ENCODE data around the gene CLEC1B.
"Not testable (repeated sequence)": the region's sequence is repeated elsewhere in the genome, so short reads cannot be mapped to it uniquely, and the experiment has no call there.

Gene CLEC1B

GRCh38 chr12:9999016-9999415 lies at the start of gene CLEC1B:
TSS of gene CLEC1B (minus strand) at chr12:9999121. CDS start at chr12:9999100, 21 bp downstream.
- no peaks in the 10 kb centered on the region for H3K4me1 ChIP-seq (ENCODE audit: insufficient read depth, low read length)
- H3K9me3 ChIP-seq (ENCODE audit: control insufficient read depth, insufficient read depth, low read length): no peaks in the 10 kb centered on the region
- no peak within 1 kb of the TSS for H3K9ac ChIP-seq (ENCODE audit: low read depth, low read length)
- no peaks in the 10 kb centered on the region for H3K36me3 ChIP-seq (ENCODE audit: insufficient read depth, low read length)

- Histone ChIP-seq H3K4me1 (ENCODE audit: insufficient read depth, low read length) (no peaks in the 10 kb centered on the region), H3K9me3 (ENCODE audit: control insufficient read depth, insufficient read depth, low read length) (no peaks in the 10 kb centered on the region), H3K9ac (ENCODE audit: low read depth, low read length) (no peak overlapping the region), H3K36me3 (ENCODE audit: insufficient read depth, low read length) (no peaks in the 10 kb centered on the region)
These were observed 49.6 kb upstream of the CLEC1B start for GRCh38 chr12:10048526-10048925.

GRCh38 chr12:10042167-10042566 lies 43.2 kb upstream of the CLEC1B start:
- H3K4me1 ChIP-seq (ENCODE audit: insufficient read depth, low read length): no peaks in the 10 kb centered on the region
- H3K36me3 ChIP-seq (ENCODE audit: insufficient read depth, low read length): no peaks in the 10 kb centered on the region
- no peak overlapping the region for H3K9ac ChIP-seq (ENCODE audit: low read depth, low read length)
- no peaks in the 10 kb centered on the region for H3K9me3 ChIP-seq (ENCODE audit: control insufficient read depth, insufficient read depth, low read length)

DNA sequence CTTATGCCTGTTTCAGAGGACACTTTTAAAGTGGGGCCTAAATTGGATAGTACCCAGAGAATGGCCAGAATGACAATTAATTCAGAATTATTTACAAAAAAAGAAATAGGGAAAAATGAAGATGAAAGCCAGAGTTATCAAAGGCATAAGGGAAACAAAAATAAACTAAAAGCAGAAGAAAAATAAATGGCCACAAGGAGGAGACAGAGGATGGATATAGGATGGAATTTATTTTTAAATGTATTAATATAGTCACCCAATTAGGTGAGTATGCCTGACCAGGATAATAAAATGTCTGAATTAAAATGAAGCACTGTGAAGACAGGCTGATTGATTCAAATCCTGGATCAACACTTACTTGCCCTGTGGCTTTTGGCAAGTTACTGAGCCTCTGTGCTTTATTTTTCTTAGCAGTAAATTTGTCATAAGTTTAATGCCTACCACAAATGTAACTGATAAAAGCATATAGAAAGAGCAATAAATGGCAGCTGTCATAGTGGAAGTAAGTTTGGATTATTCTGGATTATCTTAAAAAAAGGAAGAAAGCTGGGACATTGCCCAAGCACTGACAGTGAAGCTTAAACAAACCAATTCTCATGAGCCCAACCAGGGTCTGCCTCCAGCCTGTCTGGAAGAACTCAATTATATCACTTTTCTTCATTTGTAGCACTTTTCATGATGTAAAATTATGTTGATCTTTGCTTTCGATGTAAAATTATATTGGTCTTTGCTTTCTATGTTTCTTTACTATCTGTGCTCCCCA lies 35.0 kb upstream of the CLEC1B start:
- no peaks in the 10 kb centered on the region for H3K36me3 ChIP-seq (ENCODE audit: insufficient read depth, low read length)
- H3K9ac ChIP-seq (ENCODE audit: low read depth, low read length): no peak overlapping the region
- H3K4me1 ChIP-seq (ENCODE audit: insufficient read depth, low read length): no peaks in the 10 kb centered on the region
- peaks cover 6% of the 10 kb centered on the region; the same call in 1 of the 2 replicates for H3K9me3 ChIP-seq (ENCODE audit: control insufficient read depth, insufficient read depth, low read length)

- no peak overlapping the region for H3K9ac ChIP-seq (ENCODE audit: low read depth, low read length)
- no peaks in the 10 kb centered on the region for H3K36me3 ChIP-seq (ENCODE audit: insufficient read depth, low read length)
- H3K9me3 ChIP-seq (ENCODE audit: control insufficient read depth, insufficient read depth, low read length): peaks cover 6% of the 10 kb centered on the region; the same call in 1 of the 2 replicates
- no peaks in the 10 kb centered on the region for H3K4me1 ChIP-seq (ENCODE audit: insufficient read depth, low read length)
These were observed 32.9 kb upstream of the CLEC1B start for GRCh38 chr12:10031771-10032175.

DNA sequence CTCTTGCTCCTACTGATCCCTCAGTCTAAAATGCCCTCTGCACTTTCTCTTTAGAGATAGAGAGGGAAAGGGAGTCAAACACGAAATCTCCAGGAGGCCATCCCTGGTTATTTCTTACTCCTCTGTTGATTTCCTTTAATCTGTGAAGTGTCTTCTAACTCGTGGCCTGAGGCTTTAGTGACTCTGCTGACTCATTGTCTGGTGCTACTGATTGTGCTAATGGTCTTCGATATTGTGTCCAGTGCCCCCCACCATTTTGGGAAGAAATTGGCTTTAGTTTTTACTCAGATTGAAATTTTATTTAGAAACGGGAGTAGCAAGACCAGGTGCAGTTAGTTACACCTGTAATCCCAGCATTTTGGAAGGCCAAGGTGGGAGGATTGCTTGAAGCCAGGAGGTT lies 32.4 kb upstream of the CLEC1B start:
- no peak overlapping the region for H3K9ac ChIP-seq (ENCODE audit: low read depth, low read length)

DNA sequence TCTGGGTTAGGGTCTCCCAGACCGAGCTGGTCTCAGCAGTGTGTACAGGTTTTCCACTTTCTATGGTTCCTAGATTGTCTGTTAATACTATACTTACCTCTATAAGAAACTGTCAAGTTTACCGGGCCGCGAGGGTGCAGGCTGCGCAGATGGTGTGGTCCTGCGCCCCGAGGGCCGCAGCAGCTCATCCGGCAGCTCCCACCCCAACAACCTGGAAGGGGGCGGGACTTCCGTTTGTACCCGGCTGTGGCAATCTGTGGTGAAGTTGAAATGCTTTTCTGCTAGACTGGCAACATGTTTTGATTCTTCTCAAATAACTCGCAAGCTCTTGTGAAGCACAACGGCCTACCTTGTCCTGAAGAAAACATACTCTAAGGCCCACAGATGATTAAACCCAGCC lies 31.5 kb upstream of the CLEC1B start, which contains the start of gene CLEC9A:
Gene CLEC9A, plus strand, starts transcription at position 237 of the 400 bp plus-strand sequence. CDS start 22,006 bp downstream, outside the sequence.
- Histone ChIP-seq H3K9ac (ENCODE audit: low read depth, low read length) (no peak within 1 kb of the TSS), H3K9me3 (ENCODE audit: control insufficient read depth, insufficient read depth, low read length) (peaks cover 6% of the 10 kb centered on the region; the same call in 1 of the 2 replicates), H3K4me1 (ENCODE audit: insufficient read depth, low read length) (no peaks in the 10 kb centered on the region), H3K36me3 (ENCODE audit: insufficient read depth, low read length) (no peaks in the 10 kb centered on the region)

More for the DNA sequence above, 32.4 kb upstream of the CLEC1B start:
- Histone ChIP-seq H3K9me3 (ENCODE audit: control insufficient read depth, insufficient read depth, low read length) (peaks cover 6% of the 10 kb centered on the region; the same call in 1 of the 2 replicates), H3K36me3 (ENCODE audit: insufficient read depth, low read length) (no peaks in the 10 kb centered on the region), H3K4me1 (ENCODE audit: insufficient read depth, low read length) (no peaks in the 10 kb centered on the region)

DNA sequence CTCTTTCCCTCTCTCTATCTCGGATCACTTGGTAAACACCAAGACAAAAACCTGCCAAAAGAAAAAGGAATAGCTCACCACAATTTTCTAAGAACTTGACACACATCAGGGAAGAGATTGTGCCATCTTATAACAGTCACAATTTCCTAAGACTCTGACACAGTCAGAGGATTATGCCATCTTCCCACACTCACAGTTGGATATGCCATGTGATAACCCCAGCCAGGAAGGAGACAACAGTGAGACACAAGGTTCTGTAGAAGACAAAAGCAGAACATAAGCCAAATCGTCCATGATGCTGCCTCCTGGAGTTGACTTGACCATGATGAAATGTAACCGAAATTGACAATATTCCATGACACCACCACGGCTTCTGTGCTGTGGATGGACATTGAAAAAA lies 28.8 kb upstream of the CLEC1B start:
- Histone ChIP-seq H3K9me3 (ENCODE audit: control insufficient read depth, insufficient read depth, low read length) (peaks cover 6% of the 10 kb centered on the region; the same call in 1 of the 2 replicates), H3K36me3 (ENCODE audit: insufficient read depth, low read length) (no peaks in the 10 kb centered on the region), H3K9ac (ENCODE audit: low read depth, low read length) (no peak overlapping the region), H3K4me1 (ENCODE audit: insufficient read depth, low read length) (no peaks in the 10 kb centered on the region)

DNA sequence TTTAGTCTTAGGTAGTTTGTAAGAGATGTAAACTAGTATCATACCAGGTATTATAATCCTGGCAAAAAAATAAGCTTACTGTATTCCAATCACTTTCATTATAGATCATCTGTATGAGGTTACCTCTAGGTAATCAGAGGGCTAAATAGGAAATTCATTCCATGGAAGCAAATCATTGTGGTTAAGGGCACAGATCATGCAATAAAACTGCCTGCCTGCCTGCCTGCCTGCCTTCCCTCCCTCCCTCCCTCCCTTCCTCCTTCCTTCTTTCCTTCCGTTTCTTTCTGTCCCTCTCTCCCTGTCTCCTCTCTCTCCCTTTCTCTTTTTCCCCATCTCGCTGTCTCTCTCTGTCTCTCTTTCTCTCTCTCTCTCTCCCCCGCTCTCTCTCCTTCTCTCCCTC lies 28.4 kb upstream of the CLEC1B start:
- Histone ChIP-seq H3K4me1 (ENCODE audit: insufficient read depth, low read length) (no peaks in the 10 kb centered on the region), H3K36me3 (ENCODE audit: insufficient read depth, low read length) (no peaks in the 10 kb centered on the region), H3K9me3 (ENCODE audit: control insufficient read depth, insufficient read depth, low read length) (peaks cover 6% of the 10 kb centered on the region; the same call in 1 of the 2 replicates), H3K9ac (ENCODE audit: low read depth, low read length) (no peak overlapping the region)

GRCh38 chr12:10026666-10027065 lies 27.7 kb upstream of the CLEC1B start:
- not testable (repeated sequence) for H3K9me3 ChIP-seq (ENCODE audit: control insufficient read depth, insufficient read depth, low read length); H3K36me3 ChIP-seq (ENCODE audit: insufficient read depth, low read length); H3K4me1 ChIP-seq (ENCODE audit: insufficient read depth, low read length); H3K9ac ChIP-seq (ENCODE audit: low read depth, low read length)

DNA sequence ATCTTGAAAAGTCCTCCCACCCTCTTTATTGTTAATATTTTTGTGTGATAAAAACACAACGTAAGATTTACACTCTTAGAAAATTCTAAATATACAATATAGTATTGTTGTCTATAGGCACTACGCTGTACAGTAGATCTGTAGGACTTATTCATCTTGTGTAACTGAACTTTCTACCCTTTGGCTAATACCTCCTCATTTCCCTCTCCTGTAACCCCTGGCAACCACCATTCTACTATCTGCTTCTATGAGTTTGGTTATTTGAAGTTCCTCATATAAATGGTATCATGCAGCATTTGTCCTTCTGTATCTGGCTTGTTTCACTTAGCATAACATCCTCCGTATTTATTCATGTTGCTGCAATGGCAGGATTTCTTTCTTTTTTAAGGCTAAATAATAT lies 26.3 kb upstream of the CLEC1B start:
- H3K9me3 ChIP-seq (ENCODE audit: control insufficient read depth, insufficient read depth, low read length): peaks cover 2% of the 10 kb centered on the region; the same call in 1 of the 2 replicates
- H3K4me1 ChIP-seq (ENCODE audit: insufficient read depth, low read length): no peaks in the 10 kb centered on the region
- H3K9ac ChIP-seq (ENCODE audit: low read depth, low read length): no peak overlapping the region
- no peaks in the 10 kb centered on the region for H3K36me3 ChIP-seq (ENCODE audit: insufficient read depth, low read length)

- no peaks in the 10 kb centered on the region for H3K9me3 ChIP-seq (ENCODE audit: control insufficient read depth, insufficient read depth, low read length)
- no peaks in the 10 kb centered on the region for H3K36me3 ChIP-seq (ENCODE audit: insufficient read depth, low read length)
- H3K9ac ChIP-seq (ENCODE audit: low read depth, low read length): no peak overlapping the region
- H3K4me1 ChIP-seq (ENCODE audit: insufficient read depth, low read length): peaks cover 8% of the 10 kb centered on the region; the same call in 1 of the 2 replicates
These were observed 22.4 kb upstream of the CLEC1B start for GRCh38 chr12:10021342-10021741.

- Histone ChIP-seq H3K4me1 (ENCODE audit: insufficient read depth, low read length) (peaks cover 8% of the 10 kb centered on the region; the same call in 1 of the 2 replicates), H3K36me3 (ENCODE audit: insufficient read depth, low read length) (no peaks in the 10 kb centered on the region), H3K9ac (ENCODE audit: low read depth, low read length) (no peak overlapping the region), H3K9me3 (ENCODE audit: control insufficient read depth, insufficient read depth, low read length) (no peaks in the 10 kb centered on the region)
These were observed 19.5 kb upstream of the CLEC1B start for GRCh38 chr12:10018386-10018785.

GRCh38 chr12:10016881-10017280 lies 18.0 kb upstream of the CLEC1B start:
- Histone ChIP-seq H3K9me3 (ENCODE audit: control insufficient read depth, insufficient read depth, low read length) (no peaks in the 10 kb centered on the region), H3K4me1 (ENCODE audit: insufficient read depth, low read length) (peaks cover 8% of the 10 kb centered on the region; the same call in 1 of the 2 replicates), H3K9ac (ENCODE audit: low read depth, low read length) (no peak overlapping the region), H3K36me3 (ENCODE audit: insufficient read depth, low read length) (no peaks in the 10 kb centered on the region)

- Histone ChIP-seq H3K9ac (ENCODE audit: low read depth, low read length) (no peak overlapping the region), H3K4me1 (ENCODE audit: insufficient read depth, low read length) (peaks cover 8% of the 10 kb centered on the region; the same call in 1 of the 2 replicates), H3K9me3 (ENCODE audit: control insufficient read depth, insufficient read depth, low read length) (no peaks in the 10 kb centered on the region), H3K36me3 (ENCODE audit: insufficient read depth, low read length) (no peaks in the 10 kb centered on the region)
These were observed 16.5 kb upstream of the CLEC1B start for GRCh38 chr12:10015450-10015849.

Measured in ES-I3 (cell line).